SH-SY5Y (cell line): ENCODE data around the gene WFDC1.

Source experiments
- GATA2 ChIP-seq: IDR thresholded peaks from 2 replicates; pipeline ENCODE4 v1.6.1; 2011; ENCODE audit warnings: mild to moderate bottlenecking, low read depth, low read length
- GATA3 ChIP-seq: IDR thresholded peaks from 2 replicates; pipeline ENCODE4 v1.6.1; 2011; ENCODE audit warnings: low read depth, mild to moderate bottlenecking, low read length, moderate library complexity

DNA sequence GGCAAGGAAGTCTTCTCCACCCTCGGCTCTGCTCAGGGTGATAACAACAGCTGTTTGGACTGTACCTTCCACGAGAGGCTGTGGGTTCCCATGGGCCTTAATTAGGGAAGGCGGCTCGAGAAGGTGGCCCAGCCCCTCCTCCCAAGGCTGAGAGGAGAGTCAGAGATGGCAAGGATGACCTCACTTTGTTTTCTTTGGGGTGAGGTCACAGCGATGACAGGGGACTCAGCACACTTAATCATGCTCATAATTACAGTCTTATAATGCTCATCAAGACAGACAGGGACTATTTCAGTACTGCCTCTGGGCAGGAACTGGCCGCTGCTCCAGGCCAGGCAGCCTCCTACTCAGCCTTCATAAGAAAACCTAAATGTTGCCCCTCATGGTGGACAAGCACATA, 19.7 kb downstream of the WFDC1 start:
- TF ChIP-seq GATA2, result no peak
- TF ChIP-seq GATA3, result no peak
